Activated CD8-positive, alpha-beta memory T cell treated with anti-CD3 and anti-CD28 coated beads, Interleukin-2, amount 50 U/mL, for 1 hour (primary cell): Measurements from ENCODE around the gene ASIC2.

ENCODE experiments used
- DNase-seq: peaks from one replicate; pipeline ENCODE4 v3.0.0-alpha.2; 2020; ENCODE audit errors: extremely low read depth

The ASIC2 gene

DNA sequence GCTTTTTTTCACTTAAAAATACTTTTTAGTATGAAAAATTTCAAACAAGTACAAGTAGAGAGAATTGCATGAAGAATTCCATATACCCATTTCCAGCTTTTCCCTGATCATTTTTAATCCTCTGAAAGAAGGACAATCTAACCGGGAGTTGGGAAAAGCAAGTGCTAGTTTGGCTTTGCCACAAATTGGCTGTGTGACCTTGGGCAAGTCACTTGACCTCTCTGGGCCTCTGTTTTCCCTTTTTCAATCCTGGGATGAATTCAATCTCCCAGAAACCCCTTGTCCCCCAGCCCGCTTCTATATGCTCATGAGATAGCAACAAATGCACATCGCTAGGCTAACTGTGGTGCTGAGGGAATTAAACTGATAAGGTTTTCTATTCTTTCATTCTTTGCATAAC lies 49.4 kb downstream of the ASIC2 start:
- no peak for DNase-seq

DNA sequence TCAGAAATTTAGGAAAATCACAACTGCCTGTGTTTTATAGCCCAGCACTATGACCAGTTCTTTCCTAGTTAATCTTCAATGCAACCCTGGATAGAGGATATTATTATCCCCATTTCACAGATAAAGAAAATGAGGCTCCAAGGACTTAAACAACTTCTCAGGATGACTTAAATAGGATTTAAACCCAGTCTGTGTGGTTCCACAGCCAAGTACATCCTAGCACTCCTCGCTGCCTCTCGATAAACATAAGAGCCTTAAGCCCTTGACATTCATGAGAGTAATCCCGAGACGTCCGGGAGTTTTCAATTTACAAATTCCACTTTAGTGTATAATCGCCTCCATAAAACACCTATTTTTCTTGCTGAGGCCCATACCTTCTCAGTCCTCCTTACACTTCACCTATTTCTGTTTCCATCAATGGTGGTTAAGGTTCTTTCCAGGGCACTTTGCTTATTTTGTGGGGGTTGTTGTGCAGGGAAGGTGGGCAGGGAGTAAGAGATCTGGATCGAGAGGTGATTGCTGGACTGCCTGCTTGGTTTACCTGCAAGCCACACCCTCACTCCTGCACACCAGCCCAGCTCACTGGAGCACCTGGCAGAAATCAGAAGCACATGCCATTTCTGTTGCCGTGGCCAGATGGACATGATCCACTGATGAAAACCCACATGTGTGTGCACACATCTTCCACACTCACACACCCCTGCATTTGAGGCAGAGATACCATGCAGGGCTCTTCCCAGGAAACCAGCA lies 50.5 kb downstream of the ASIC2 start:
- no peak for DNase-seq

- no peak for DNase-seq
These were observed 51.7 kb downstream of the ASIC2 start for GRCh38 chr17:33241390-33241789.

- DNase-seq, result no peak
These were observed 52.7 kb downstream of the ASIC2 start for GRCh38 chr17:33240362-33240761.

- DNase-seq, result no peak
These were observed 53.4 kb downstream of the ASIC2 start for GRCh38 chr17:33239702-33240101.

- DNase-seq, result no peak
These were observed 58.0 kb downstream of the ASIC2 start for GRCh38 chr17:33234930-33235685.

DNA sequence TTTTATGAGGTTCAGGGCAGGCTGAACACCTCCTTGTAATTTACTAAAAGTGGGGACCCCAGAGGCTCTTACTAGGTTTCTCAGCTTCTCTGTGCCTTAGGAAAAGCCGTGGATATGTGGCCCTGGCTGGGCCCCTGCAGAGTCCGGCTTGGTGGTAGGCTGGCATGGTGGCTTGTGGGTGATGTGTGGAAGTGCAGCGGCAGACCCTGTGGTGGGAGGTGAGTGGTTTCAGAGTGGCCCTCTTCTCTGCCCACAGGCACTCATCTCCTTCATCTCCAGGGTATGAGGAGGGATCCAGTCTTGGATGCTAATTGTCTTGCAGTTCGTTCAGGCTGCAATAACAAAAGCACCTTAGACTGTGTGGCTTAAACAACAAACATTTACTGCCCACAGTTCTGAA lies 58.9 kb downstream of the ASIC2 start:
- DNase-seq, result no peak

GRCh38 chr17:33233811-33234177 lies 59.3 kb downstream of the ASIC2 start:
- no peak for DNase-seq

GRCh38 chr17:33229499-33229898 lies 63.6 kb downstream of the ASIC2 start:
- DNase-seq, result no peak

DNA sequence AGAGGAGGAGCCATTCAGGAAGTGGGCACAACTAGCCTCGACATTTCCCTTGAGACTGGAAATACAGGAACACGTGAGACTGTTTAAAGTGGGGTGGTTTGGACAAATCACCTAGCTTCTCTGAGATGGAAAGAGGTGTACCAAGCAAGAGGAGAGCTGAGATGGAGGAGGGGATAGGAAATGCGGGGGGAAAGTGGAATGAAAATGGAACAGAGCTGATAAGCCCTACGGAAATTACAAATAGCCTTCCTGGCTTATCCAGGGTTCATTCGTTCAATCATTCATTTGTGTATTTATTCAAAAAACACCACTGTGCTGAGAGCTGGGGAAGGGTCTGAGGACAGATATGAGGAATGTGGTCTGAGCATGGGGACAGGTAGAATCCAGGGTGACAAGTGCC lies 64.1 kb downstream of the ASIC2 start:
- no peak for DNase-seq

GRCh38 chr17:33228548-33228947 lies 64.5 kb downstream of the ASIC2 start:
- no peak for DNase-seq

DNA sequence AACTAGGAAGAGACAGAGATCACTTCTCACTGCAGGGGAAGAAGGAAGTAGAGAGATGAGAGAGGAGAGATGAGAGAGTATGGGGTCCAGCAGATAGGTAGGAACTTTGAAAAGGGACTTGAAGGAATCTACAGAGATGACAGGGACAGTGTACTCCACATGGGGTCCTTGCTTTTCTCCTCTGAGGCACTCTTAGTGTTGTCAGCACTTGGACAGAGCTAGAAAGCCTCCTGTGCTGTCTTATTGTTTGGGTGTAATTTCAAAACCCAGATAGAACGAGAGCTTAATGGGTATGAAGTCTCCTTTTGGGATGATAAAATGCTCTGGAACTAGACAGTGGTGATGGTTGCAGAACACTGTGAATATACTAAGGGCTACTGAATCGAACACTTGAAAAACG lies 65.2 kb downstream of the ASIC2 start:
- no peak for DNase-seq

GRCh38 chr17:33225994-33226393 lies 67.1 kb downstream of the ASIC2 start:
- DNase-seq, result no peak

DNA sequence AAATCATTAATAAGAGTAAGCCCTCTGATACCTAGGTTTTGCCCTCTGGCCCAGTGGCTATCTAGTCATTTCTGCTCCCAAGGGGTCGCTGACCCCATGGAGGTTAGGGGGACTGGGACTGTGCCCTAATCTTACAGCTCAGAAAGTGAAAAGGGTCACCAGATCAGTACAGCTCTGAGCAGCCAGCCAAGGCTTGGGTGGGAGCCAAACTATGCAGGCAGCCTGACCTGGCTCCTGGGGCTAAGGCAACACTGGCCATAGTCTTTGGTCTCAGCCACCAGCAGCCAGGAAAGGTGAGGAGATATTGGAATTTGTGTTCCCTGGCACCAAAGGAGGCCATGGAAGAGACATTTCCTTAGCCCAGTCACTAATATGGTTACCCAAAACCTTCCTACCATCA lies 67.6 kb downstream of the ASIC2 start:
- no peak for DNase-seq

DNA sequence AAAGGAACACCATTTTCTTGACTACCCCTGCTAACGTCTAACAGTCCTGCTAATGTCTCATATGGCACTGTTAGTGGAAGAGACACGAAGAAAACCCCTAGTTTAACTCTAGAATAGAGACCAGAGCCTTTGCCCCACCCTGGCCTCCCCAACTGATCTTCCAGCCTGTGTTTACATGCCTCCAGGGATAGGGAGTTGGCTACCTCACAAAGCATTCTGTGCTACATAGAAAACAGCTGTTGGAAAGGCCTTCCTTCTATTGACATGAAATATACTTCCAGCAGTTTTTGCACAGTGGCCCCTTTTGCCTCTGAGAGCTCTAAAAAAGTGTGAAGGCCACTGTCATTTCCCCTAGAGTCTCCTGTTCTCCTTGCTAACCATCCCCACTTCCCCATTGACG lies 73.1 kb downstream of the ASIC2 start:
- no peak for DNase-seq

DNA sequence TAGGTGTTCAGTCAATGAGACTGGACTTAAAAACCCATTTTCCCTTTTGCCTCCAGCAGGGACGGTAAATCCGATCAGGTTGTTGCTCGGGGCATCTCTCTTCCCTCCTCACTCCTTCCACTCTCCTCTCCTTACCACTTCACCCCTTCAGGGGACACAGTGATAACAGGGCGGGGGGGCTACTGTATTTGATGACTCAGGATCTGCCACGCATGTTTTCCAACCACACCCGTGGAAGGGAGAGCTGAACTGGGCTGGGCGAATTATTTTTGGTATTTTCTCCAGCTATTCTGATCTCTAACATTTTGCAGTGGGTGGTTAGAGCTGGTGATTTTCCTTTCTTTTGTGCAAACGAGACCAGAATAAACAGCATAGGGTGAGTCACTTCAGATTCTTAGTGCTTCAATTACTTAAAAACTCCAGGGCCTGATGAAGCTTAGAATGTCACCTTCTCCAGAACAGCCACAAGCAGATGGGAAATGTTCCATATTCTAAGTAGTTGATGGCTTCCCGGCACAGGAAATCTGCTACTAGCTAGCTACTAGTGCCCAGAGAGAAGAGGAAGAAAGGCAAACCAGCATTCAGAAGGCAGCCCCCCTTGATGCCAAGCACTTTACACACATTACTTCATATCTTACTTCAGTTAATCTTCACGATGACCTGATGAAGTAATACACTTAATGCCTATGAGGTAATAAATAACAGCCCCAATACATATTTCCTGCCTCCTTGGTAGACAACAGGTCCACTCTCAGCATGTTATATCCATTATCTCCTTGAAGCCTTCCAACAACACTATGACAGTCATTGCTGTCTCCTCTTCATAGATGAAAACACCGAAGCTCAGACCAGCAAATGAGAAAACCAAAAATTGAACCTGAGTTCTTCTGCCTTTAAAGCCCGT lies 74.1 kb downstream of the ASIC2 start:
- no peak for DNase-seq

DNA sequence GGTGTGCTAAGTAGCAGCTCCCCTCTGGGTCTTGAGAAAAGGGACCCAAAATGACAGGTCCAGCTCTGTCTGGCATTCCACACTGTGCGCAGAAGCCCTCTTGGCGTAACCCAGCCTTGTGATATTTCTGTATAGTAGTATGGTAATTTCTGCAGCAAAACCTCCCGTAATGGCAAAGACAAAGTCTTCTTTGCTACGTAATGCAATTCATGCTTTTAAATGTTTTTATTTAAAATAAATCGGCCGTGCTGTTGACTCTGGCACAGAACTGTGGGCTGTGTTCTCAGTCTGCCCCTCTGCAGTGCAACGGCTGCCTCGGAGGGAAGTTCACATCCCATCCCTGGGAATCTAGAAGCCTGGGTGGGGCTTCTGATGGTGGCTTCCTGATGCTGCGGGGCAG lies 75.2 kb downstream of the ASIC2 start:
- no peak for DNase-seq

- DNase-seq, result no peak
These were observed 78.1 kb downstream of the ASIC2 start for GRCh38 chr17:33214996-33215395.

- DNase-seq, result no peak
These were observed 82.8 kb downstream of the ASIC2 start for GRCh38 chr17:33210285-33210684.

GRCh38 chr17:33209671-33210070 lies 83.4 kb downstream of the ASIC2 start:
- no peak for DNase-seq

DNA sequence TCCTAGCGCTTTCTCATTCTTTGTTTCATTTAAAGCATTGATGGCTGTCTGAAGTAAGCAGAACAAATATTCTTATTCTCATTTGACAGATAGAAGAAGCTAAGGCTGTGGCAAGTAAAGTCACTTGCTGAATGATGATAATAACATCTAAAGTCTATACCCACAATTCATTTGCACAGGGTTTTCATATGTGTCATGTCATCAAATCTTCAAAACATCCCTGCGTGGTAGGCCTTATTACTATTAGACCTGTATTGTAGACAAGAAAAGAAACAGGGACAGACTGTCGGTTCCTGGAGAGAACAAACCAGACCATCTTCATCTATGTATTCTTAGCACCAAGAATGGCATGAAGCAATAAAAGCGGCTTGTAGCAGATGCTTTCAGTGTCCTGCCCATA lies 85.9 kb downstream of the ASIC2 start:
- no peak for DNase-seq

DNA sequence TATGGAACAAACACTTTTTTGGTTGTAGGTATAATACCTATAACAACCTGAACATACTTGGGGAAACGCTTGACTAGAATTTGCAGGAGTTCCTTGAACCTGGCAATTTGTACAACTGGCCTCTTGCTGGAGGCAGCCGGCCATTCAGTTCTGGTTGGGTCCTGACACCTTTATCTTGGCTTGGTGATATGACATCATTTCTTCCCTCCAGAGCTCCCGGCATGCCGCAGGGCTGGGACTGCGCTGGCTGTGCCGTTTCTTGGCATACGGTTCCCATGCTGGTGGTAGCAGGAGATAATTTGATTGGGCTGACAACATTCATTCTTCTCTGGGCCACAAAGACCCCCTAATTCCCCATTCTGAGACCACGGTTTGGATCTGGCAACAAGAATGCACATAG lies 87.5 kb downstream of the ASIC2 start:
- DNase-seq, result no peak

DNA sequence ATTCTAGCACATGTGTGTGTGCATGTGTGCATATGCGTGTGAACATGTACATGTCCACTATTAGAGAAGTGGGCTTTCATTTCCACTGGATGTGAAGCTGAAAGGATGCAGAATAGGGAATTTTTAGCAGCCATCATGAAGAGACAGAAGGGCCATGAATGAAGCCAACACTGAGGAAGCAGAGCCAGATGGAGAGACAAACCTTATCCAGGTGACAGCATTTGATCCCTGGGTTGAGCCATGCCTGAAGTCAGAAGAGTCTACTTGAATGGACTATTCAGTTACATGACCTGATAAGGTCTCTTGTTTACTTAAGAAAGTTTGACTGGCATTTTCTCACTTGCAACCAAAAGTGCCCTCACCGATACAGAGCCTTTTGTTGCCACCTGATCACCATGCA lies 88.4 kb downstream of the ASIC2 start:
- no peak for DNase-seq
